Measurements from ENCODE around the gene KCMF1. TPM values are rescaled to one million over a fixed set of nuclear protein-coding genes. Genes with fewer than 3 reads are reported as not detected.

KCMF1 gene
- total and polyA plus RNA-seq, 2 donors (not counting 1 experiment from before 2014, with no cell fraction given): 43.7 to 81.5 TPM

- ChIA-PET POLR2A (interaction anchor here (0.6 to 3.9 kb wide), 11 partner anchors 9 to 358 kb away, joined by 3 to 39 read pairs (median 8); no protein-coding TSS in a partner anchor), CTCF (interaction anchor here (0.9 to 9.0 kb wide), 14 partner anchors 10 to 97 kb away, joined by 3 to 69 read pairs (median 4); no protein-coding TSS in a partner anchor)
- peak overlapping the region; percentile 70 for H2AFZ ChIP-seq (ENCODE audit: insufficient read depth, low read depth, low read length, poor library complexity, severe bottlenecking)
- H4K20me1 ChIP-seq (ENCODE audit: control insufficient read depth, insufficient read depth, low read length, poor library complexity, severe bottlenecking): no peaks in the 10 kb centered on the region
- peak; percentile 70 for DNase-seq
- H3K4me3 ChIP-seq (ENCODE audit: control extremely low read depth in 1 of 5, extremely low read depth in 1 of 5, insufficient read depth in 1 of 5, low read depth in 2 of 5, low read length in 4 of 5): peak overlapping the region; percentile 85 to 97 (median 92)
- peak overlapping the region; percentile 84 for H3K4me2 ChIP-seq (replicated peaks; ENCODE audit: low read depth, low read length, poor library complexity, severe bottlenecking)
- TF ChIP-seq CTCF (IDR thresholded peaks at IDR 0.05): no peak
- no peak for TF ChIP-seq EZH2 (IDR thresholded peaks at IDR 0.05; ENCODE audit: borderline replicate concordance, insufficient read depth, low read depth, low read length, poor library complexity, severe bottlenecking)
- intact Hi-C loops (cut with micrococcal nuclease): loop anchor here (1.0 to 2.0 kb wide), 4 partner anchors 23 to 87 kb away; no protein-coding TSS in a partner anchor
- Mint-ChIP-seq H3K4me1 (peaks cover 53% of the 10 kb centered on the region), H3K9me3 (ENCODE audit: insufficient read depth) (no peaks in the 10 kb centered on the region), H3K27me3 (no peaks in the 10 kb centered on the region), H3K4me3 (peak overlapping the region; percentile 98), H3K27ac (peak overlapping the region; percentile 97)
- no CpG with 5 or more reads among the region's 10 CpGs for WGBS (ENCODE audit: insufficient coverage)
- no peaks in the 10 kb centered on the region for H3K9me3 ChIP-seq (ENCODE audit: control extremely low read depth in 1 of 3, control insufficient read depth in 2 of 3, insufficient read depth in 1 of 3, low read length in 2 of 3)
- peak overlapping the region; percentile 74 to 96 for H3K27ac ChIP-seq (ENCODE audit: low read length in 2 of 2)
- no peak for ATAC-seq (ENCODE audit: low read depth)
- peaks cover 44 to 53% of the 10 kb centered on the region in 2 donors for H3K4me1 ChIP-seq (ENCODE audit: control insufficient read depth in 2 of 2, insufficient read depth in 2 of 2, low read length in 2 of 2)
- H3K79me2 ChIP-seq (ENCODE audit: control insufficient read depth, insufficient read depth, low read length): peaks cover 64% of the 10 kb centered on the region
- no peaks in the 10 kb centered on the region for H3K27me3 ChIP-seq (replicated peaks in 1 of 4; ENCODE audit: control extremely low read depth in 1 of 4, control insufficient read depth in 3 of 4, insufficient read depth in 4 of 4, low read length in 3 of 4)
- peak overlapping the region; percentile 94 for H3K9ac ChIP-seq (ENCODE audit: low read length)
- H3K36me3 ChIP-seq (replicated peaks in 1 of 2; ENCODE audit: control extremely low read depth in 1 of 2, control insufficient read depth in 1 of 2, extremely low read depth in 1 of 2, insufficient read depth in 2 of 2, low read length in 1 of 2): peaks cover 0 to 6% of the 10 kb centered on the region in 2 experiments
Measured at GRCh38 chr2:84969511-84970209, 1.3 kb upstream of the KCMF1 start.
